NCI-H146 (cell line): Measurements from ENCODE around the gene ANGPTL7.

Experiments
- DNase-seq: peaks from one replicate; lab custom pipeline; 2025; lab: John Stamatoyannopoulos, UW

ANGPTL7 gene

GRCh38 chr1:11204396-11205190 is 15.4 kb downstream of the ANGPTL7 start:
- no peak for DNase-seq

GRCh38 chr1:11207898-11208611 is 18.9 kb downstream of the ANGPTL7 start:
- DNase-seq = no peak

GRCh38 chr1:11211461-11211860 is 22.3 kb downstream of the ANGPTL7 start:
- no peak for DNase-seq

- no peak for DNase-seq
Observed at GRCh38 chr1:11211925-11212587, 22.9 kb downstream of the ANGPTL7 start.

- DNase-seq = no peak
Observed at GRCh38 chr1:11214698-11215380, 25.7 kb downstream of the ANGPTL7 start.

- no peak for DNase-seq
Observed at GRCh38 chr1:11215381-11216005, 26.3 kb downstream of the ANGPTL7 start.

GRCh38 chr1:11216074-11216473 is 26.9 kb downstream of the ANGPTL7 start:
- no peak for DNase-seq

- DNase-seq = no peak
Observed at GRCh38 chr1:11227106-11228077, 38.2 kb downstream of the ANGPTL7 start.

- no peak for DNase-seq
Observed at GRCh38 chr1:11229203-11229602, 40.0 kb downstream of the ANGPTL7 start.

GRCh38 chr1:11233208-11233607 is 44.1 kb downstream of the ANGPTL7 start:
- no peak for DNase-seq

- DNase-seq = no peak
Observed at GRCh38 chr1:11237356-11237755, 48.2 kb downstream of the ANGPTL7 start.

GRCh38 chr1:11238311-11238710 is 49.2 kb downstream of the ANGPTL7 start:
- DNase-seq = no peak

GRCh38 chr1:11245248-11245647 is 56.1 kb downstream of the ANGPTL7 start:
- no peak for DNase-seq
